ENCODE measurements around the gene TECPR2.

- TF ChIP-seq, protein P1, sequence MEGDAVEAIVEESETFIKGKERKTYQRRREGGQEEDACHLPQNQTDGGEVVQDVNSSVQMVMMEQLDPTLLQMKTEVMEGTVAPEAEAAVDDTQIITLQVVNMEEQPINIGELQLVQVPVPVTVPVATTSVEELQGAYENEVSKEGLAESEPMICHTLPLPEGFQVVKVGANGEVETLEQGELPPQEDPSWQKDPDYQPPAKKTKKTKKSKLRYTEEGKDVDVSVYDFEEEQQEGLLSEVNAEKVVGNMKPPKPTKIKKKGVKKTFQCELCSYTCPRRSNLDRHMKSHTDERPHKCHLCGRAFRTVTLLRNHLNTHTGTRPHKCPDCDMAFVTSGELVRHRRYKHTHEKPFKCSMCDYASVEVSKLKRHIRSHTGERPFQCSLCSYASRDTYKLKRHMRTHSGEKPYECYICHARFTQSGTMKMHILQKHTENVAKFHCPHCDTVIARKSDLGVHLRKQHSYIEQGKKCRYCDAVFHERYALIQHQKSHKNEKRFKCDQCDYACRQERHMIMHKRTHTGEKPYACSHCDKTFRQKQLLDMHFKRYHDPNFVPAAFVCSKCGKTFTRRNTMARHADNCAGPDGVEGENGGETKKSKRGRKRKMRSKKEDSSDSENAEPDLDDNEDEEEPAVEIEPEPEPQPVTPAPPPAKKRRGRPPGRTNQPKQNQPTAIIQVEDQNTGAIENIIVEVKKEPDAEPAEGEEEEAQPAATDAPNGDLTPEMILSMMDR (IDR thresholded peaks at IDR 0.05), result no peak
- no peak for TF ChIP-seq GABPB1 (CRISPR knock-in tag; IDR thresholded peaks at IDR 0.05)
- no peak for TF ChIP-seq STAT6 (CRISPR knock-in tag; conservative IDR thresholded peaks at IDR 0.05; ENCODE audit: low read depth)
- no peak for TF ChIP-seq FOXJ3 (CRISPR knock-in tag; IDR thresholded peaks at IDR 0.05; ENCODE audit: borderline replicate concordance)
- TF ChIP-seq, protein P2, sequence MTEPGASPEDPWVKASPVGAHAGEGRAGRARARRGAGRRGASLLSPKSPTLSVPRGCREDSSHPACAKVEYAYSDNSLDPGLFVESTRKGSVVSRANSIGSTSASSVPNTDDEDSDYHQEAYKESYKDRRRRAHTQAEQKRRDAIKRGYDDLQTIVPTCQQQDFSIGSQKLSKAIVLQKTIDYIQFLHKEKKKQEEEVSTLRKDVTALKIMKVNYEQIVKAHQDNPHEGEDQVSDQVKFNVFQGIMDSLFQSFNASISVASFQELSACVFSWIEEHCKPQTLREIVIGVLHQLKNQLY (CRISPR knock-in tag; IDR thresholded peaks at IDR 0.05), result no peak
- TF ChIP-seq, protein P3, sequence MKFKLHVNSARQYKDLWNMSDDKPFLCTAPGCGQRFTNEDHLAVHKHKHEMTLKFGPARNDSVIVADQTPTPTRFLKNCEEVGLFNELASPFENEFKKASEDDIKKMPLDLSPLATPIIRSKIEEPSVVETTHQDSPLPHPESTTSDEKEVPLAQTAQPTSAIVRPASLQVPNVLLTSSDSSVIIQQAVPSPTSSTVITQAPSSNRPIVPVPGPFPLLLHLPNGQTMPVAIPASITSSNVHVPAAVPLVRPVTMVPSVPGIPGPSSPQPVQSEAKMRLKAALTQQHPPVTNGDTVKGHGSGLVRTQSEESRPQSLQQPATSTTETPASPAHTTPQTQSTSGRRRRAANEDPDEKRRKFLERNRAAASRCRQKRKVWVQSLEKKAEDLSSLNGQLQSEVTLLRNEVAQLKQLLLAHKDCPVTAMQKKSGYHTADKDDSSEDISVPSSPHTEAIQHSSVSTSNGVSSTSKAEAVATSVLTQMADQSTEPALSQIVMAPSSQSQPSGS (CRISPR knock-in tag; IDR thresholded peaks at IDR 0.05; ENCODE audit: borderline replicate concordance, low read depth), result no peak
- TF ChIP-seq USF2 (CRISPR knock-in tag; IDR thresholded peaks at IDR 0.05), result no peak
- TF ChIP-seq MXD4 (CRISPR knock-in tag; IDR thresholded peaks at IDR 0.05; ENCODE audit: borderline replicate concordance), result no peak
- TF ChIP-seq, protein P4, sequence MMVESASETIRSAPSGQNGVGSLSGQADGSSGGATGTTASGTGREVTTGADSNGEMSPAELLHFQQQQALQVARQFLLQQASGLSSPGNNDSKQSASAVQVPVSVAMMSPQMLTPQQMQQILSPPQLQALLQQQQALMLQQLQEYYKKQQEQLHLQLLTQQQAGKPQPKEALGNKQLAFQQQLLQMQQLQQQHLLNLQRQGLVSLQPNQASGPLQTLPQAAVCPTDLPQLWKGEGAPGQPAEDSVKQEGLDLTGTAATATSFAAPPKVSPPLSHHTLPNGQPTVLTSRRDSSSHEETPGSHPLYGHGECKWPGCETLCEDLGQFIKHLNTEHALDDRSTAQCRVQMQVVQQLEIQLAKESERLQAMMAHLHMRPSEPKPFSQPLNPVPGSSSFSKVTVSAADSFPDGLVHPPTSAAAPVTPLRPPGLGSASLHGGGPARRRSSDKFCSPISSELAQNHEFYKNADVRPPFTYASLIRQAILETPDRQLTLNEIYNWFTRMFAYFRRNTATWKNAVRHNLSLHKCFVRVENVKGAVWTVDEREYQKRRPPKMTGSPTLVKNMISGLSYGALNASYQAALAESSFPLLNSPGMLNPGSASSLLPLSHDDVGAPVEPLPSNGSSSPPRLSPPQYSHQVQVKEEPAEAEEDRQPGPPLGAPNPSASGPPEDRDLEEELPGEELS (CRISPR knock-in tag; IDR thresholded peaks at IDR 0.05), result no peak
- TF ChIP-seq PREB (CRISPR knock-in tag; IDR thresholded peaks at IDR 0.05; ENCODE audit: borderline replicate concordance), result no peak
- TF ChIP-seq MYBL2 (CRISPR knock-in tag; IDR thresholded peaks at IDR 0.05), result no peak
- TF ChIP-seq NR3C1 (CRISPR knock-in tag; conservative IDR thresholded peaks at IDR 0.05; ENCODE audit: low read depth), result no peak
- TF ChIP-seq ATF6 (CRISPR knock-in tag; IDR thresholded peaks at IDR 0.05), result no peak
- TF ChIP-seq TEAD1 (CRISPR knock-in tag; IDR thresholded peaks at IDR 0.05), result no peak
Measured at GRCh38 chr14:102323102-102323501, 39.6 kb upstream of the TECPR2 start.
